Epithelial cell of proximal tubule (primary cell): ENCODE results near the gene SLAMF7. TPM values are rescaled to one million over a fixed set of nuclear protein-coding genes. Genes with fewer than 3 reads are reported as not detected.
"Not testable (repeated sequence)": the region's sequence is repeated elsewhere in the genome, so short reads cannot be mapped to it uniquely, and the experiment has no call there.

Source experiments
- DNase-seq: peaks from one replicate; pipeline ENCODE4 v3.0.0-alpha.2; 2011; ENCODE audit warnings: low read depth
- H3K4me3 ChIP-seq: 2 replicates; pipeline ENCODE4 v1.5.1; 2011; ENCODE audit warnings: low read depth, mild to moderate bottlenecking, low read length
- total RNA-seq: library from RNA; depleted of rRNA; stranded (reverse); fragments of >200 nt; gene quantifications from 2 replicates; pipeline ENCODE4 v1.2.3, GENCODE V29; 2015
- TF ChIP-seq, protein P1 (sequence below): conservative IDR thresholded peaks from 2 replicates; pipeline ENCODE4 v1.5.1; 2012; ENCODE audit warnings: low read depth, mild to moderate bottlenecking, low read length

SLAMF7 gene
- total RNA-seq, 1 donor from 2014 or later = 0.06 TPM

DNA sequence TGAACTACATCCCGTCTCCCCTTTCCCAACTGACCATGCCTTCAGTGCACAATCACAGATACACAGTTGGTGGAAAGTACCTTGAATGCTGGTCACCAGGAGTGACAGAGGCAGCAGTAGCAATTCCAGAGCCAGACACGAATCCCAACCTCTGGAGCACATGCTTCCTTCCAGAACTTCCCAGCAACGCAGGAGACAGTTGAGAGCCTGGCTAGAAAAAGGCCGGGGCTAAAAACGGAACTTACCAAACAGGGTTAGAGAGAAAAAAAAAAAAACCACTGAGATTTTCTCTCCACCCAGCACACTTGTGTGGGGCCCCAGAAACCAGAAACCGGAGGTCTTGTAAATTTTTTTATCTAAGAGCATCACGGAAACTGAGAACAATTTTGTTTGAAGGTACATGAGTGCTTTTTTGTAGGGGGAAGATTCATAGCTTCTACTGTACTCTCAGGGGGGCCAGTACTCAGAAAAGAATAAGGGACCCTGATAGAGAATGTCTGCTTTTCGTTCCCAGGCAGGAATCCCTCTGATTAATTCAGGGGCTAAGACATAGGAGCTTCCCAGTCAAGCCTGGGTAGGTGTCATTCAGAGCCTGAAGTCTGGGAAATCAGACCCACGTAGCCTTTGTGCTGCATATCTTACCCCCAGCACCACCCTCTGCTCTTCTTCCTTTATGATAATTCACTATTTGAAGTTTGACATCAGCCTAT, 27.3 kb upstream of the SLAMF7 start, which contains the start of gene CD48:
TSS of gene CD48 (minus strand) at position 221 of the 710 bp plus-strand sequence. CDS start at position 162, 59 bp downstream.
- no peak within 1 kb of the TSS for H3K4me3 ChIP-seq
- TF ChIP-seq, protein P1, sequence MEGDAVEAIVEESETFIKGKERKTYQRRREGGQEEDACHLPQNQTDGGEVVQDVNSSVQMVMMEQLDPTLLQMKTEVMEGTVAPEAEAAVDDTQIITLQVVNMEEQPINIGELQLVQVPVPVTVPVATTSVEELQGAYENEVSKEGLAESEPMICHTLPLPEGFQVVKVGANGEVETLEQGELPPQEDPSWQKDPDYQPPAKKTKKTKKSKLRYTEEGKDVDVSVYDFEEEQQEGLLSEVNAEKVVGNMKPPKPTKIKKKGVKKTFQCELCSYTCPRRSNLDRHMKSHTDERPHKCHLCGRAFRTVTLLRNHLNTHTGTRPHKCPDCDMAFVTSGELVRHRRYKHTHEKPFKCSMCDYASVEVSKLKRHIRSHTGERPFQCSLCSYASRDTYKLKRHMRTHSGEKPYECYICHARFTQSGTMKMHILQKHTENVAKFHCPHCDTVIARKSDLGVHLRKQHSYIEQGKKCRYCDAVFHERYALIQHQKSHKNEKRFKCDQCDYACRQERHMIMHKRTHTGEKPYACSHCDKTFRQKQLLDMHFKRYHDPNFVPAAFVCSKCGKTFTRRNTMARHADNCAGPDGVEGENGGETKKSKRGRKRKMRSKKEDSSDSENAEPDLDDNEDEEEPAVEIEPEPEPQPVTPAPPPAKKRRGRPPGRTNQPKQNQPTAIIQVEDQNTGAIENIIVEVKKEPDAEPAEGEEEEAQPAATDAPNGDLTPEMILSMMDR = no peak
- DNase-seq = no peak

DNA sequence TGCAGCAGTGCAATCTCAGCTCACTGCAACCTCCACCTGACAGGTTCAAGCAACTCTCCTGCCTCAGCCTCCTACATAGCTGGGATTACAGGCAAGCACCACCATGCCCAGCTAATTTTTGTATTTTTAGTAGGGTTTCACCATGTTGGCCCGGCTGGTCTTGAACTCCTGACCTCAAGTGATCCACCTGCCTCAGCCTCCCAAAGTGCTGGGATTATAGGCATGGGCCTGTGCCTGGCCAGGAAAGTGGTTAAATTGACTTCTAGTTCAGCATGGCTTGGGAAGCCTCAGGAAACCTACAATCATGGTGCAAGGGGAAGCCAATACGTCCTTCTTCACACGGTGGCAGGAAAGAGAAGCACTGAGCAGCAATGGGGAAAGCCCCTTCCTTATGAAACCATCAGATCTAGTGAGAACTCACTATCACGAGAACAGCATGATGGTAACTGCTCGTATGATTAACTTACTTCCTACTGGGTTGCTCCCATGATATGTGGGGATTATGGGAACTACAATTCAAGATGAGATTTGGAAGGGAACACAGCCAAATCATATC, 26.4 kb upstream of the SLAMF7 start:
- not testable (repeated sequence) for H3K4me3 ChIP-seq, DNase-seq

DNA sequence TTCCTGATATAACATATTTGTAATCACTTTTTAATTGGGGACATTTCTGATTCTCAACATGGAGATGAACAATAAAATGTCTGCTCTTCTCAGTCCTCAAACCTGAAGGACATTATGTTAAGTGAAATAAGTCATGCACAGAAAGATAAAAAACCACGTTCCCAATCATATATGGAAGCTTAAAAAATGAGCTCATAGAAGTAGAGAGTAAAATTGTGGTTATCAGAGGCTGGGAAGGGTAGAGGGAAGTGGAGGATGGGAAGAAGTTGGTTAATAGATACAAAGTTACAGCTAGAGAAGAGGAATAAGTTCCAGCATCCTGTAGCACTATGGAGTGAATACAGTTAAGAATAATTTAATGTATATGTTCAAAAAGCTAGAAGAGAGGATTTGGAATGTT, 25.9 kb upstream of the SLAMF7 start:
- TF ChIP-seq, protein P1 = no peak
- no peak for DNase-seq
- H3K4me3 ChIP-seq = no peak overlapping the region

DNA sequence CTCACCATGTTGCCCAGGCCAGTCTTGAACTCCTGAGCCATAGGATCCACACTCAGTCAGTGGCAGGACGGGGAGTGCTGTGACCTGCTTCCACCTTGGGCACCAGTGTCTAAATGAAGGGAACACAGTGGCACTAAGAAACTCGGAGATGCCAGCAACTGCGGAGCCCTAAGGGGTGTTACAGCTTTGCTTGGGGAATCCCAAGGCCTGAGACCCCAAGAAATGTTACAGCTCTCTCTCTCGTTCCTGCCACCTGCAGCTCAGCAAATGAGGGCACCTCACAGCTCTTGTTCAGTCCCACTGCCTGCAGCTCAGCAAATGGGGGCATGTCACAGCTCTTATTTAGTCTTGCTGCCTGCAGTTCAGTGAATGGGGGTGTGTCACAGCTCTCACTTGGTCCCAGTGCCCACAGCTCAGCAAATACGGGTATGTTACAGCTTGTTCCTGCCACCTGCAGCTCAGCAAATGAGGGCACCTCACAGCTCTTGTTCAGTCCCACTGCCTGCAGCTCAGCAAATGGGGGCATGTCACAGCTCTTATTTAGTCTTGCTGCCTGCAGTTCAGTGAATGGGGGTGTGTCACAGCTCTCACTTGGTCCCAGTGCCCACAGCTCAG, 24.9 kb upstream of the SLAMF7 start:
- DNase-seq, H3K4me3 ChIP-seq: not testable (repeated sequence)

DNA sequence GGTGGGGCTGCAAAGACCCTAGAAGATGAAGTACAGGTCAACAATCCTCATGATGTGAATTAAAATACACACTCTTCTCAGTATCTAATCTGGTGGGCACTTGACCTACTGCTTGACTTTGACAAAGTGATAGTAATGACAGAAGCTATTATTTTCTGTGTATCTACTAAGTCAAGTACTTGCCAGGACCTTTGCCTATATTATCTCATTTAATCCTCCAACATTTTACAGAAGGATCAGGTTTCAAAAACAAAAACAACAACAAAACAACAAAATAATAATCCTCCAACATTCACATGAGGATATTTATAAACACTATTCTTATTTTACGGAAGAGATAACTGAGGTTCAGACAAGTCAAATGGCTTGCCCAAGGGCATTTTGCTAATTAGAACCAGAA, 23.0 kb upstream of the SLAMF7 start:
- TF ChIP-seq, protein P1 = no peak
- DNase-seq = no peak
- no peak overlapping the region for H3K4me3 ChIP-seq

DNA sequence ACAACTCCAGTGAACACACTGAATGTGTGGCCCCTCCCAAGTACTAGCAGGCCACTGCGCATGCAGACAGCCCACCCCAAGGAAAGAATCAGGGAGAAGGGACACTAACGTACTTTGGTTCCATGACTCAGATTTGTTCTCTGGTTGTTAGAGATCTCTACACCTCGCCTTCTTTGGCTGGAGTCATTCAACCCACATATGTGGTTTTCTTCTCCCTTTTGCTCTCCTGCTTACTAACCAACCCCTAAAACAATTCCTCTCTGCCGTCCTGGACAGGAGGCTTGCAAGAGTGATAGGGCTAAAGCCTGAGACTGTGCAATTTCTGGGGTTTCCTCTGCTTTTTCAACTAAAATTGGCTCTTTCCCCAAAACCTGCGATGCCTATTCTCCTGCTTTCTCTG, 21.7 kb upstream of the SLAMF7 start:
- TF ChIP-seq, protein P1 = no peak
- DNase-seq = no peak
- H3K4me3 ChIP-seq = no peak overlapping the region

DNA sequence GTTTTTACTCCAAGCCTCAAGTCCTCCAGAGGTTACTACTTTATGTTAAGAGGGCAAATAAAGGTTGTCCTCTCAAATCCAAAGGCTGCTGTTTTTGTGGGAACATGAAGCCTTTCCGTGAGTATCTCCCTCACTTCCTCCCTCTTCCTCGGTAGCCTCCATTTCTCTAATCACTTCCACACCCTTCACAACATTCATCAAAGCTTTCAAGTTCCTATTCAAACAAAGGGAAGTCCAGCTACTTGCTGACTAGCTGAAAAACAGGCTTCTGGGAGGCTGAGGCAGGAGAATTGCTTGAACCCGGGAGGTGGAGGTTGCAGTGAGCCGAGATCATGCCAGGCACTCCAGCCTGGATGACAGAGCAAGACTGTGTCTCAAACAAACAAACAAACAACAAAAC, 20.8 kb upstream of the SLAMF7 start:
- no peak for DNase-seq
- TF ChIP-seq, protein P1 = no peak
- H3K4me3 ChIP-seq = no peak overlapping the region
